Loucy (cell line): ENCODE results near the gene RAB27B.

ENCODE experiments used
- H2AFZ ChIP-seq: fragments of 200-600 bp; sonication (generic); 2 replicates; pipeline ENCODE4 v1.6.0; 2016; ENCODE audit warnings: antibody characterized with exemption, mild to moderate bottlenecking, low read length, moderate library complexity
- H3F3A ChIP-seq: fragments of 200-600 bp; 2 replicates; pipeline ENCODE4 v1.6.0; 2016; ENCODE audit warnings: antibody characterized with exemption, low read depth, mild to moderate bottlenecking
- H3K27me3 ChIP-seq: fragments of 200-600 bp; sonication (generic); 2 replicates; pipeline ENCODE4 v1.6.1; 2014; ENCODE audit warnings: low read length, mild to moderate bottlenecking; ENCODE audit not compliant: insufficient read depth, poor library complexity, severe bottlenecking
- H3K36me3 ChIP-seq: fragments of 200-600 bp; sonication (generic); 2 replicates; pipeline ENCODE4 v1.6.1; 2016; ENCODE audit warnings: low read length; ENCODE audit not compliant: insufficient read depth
- H3K4me1 ChIP-seq: fragments of 200-600 bp; sonication (generic); 2 replicates; pipeline ENCODE4 v1.5.1; 2014; ENCODE audit warnings: low read length, mild to moderate bottlenecking; ENCODE audit not compliant: insufficient read depth, poor library complexity, severe bottlenecking
- H3K4me2 ChIP-seq: fragments of 200-600 bp; sonication (generic); 2 replicates; pipeline ENCODE4 v1.6.0; 2014; ENCODE audit warnings: antibody characterized with exemption, low read length, low read depth, mild to moderate bottlenecking; ENCODE audit not compliant: poor library complexity, severe bottlenecking
- H3K4me3 ChIP-seq: fragments of 200-600 bp; sonication (generic); 2 replicates; pipeline ENCODE4 v1.5.1; 2014; ENCODE audit warnings: low read length, mild to moderate bottlenecking, mixed read lengths; ENCODE audit not compliant: poor library complexity, severe bottlenecking
- H3K79me2 ChIP-seq: fragments of 200-600 bp; sonication (generic); 2 replicates; pipeline ENCODE4 v1.6.1; 2014; ENCODE audit warnings: low read length; ENCODE audit not compliant: insufficient read depth
- H3K9ac ChIP-seq: fragments of 200-600 bp; sonication (generic); 2 replicates; pipeline ENCODE4 v1.6.0; 2014; ENCODE audit warnings: mild to moderate bottlenecking, low read depth, low read length, moderate library complexity; ENCODE audit not compliant: poor library complexity, severe bottlenecking
- H3K9me2 ChIP-seq: fragments of 200-600 bp; sonication (generic); replicated peaks from 2 replicates; pipeline ENCODE4 v1.6.1; 2016; ENCODE audit warnings: low read depth, low read length, mixed read lengths
- H3K9me3 ChIP-seq: fragments of 200-600 bp; sonication (generic); 2 replicates; pipeline ENCODE4 v1.6.1; 2014; ENCODE audit warnings: mild to moderate bottlenecking, antibody characterized with exemption, low read length, low read depth; ENCODE audit not compliant: insufficient read depth
- H4K20me1 ChIP-seq: fragments of 200-600 bp; sonication (generic); 2 replicates; pipeline ENCODE4 v1.6.0; 2014; ENCODE audit warnings: antibody characterized with exemption, low read length, mild to moderate bottlenecking; ENCODE audit not compliant: insufficient read depth, poor library complexity, severe bottlenecking
- EZH2phosphoT487 ChIP-seq: fragments of 200-600 bp; IDR thresholded peaks from 2 replicates; pipeline ENCODE4 v1.6.1; 2018; ENCODE audit warnings: antibody characterized with exemption, mild to moderate bottlenecking, moderate library complexity, borderline replicate concordance
- TF ChIP-seq, protein P1 (sequence below): fragments of 200-600 bp; sonication (generic); conservative IDR thresholded peaks from 2 replicates; pipeline ENCODE4 v1.5.1; 2014; ENCODE audit warnings: mild to moderate bottlenecking, antibody characterized with exemption, low read length

The RAB27B gene

GRCh38 chr18:54899500-54899899 lies 71.2 kb downstream of the RAB27B start:
- Histone ChIP-seq H3K4me1 (no peaks in the 10 kb centered on the region), H3K4me2 (no peak overlapping the region), H3F3A (no peaks in the 10 kb centered on the region), H2AFZ (no peak overlapping the region), H3K4me3 (no peak overlapping the region), H3K9me3 (no peaks in the 10 kb centered on the region), H3K9ac (no peak overlapping the region), H3K9me2 (no peaks in the 10 kb centered on the region), H3K36me3 (no peaks in the 10 kb centered on the region), H3K79me2 (no peaks in the 10 kb centered on the region), H4K20me1 (no peaks in the 10 kb centered on the region), H3K27me3 (no peaks in the 10 kb centered on the region)
- TF ChIP-seq, protein P1, sequence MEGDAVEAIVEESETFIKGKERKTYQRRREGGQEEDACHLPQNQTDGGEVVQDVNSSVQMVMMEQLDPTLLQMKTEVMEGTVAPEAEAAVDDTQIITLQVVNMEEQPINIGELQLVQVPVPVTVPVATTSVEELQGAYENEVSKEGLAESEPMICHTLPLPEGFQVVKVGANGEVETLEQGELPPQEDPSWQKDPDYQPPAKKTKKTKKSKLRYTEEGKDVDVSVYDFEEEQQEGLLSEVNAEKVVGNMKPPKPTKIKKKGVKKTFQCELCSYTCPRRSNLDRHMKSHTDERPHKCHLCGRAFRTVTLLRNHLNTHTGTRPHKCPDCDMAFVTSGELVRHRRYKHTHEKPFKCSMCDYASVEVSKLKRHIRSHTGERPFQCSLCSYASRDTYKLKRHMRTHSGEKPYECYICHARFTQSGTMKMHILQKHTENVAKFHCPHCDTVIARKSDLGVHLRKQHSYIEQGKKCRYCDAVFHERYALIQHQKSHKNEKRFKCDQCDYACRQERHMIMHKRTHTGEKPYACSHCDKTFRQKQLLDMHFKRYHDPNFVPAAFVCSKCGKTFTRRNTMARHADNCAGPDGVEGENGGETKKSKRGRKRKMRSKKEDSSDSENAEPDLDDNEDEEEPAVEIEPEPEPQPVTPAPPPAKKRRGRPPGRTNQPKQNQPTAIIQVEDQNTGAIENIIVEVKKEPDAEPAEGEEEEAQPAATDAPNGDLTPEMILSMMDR, result no peak
- no peak for TF ChIP-seq EZH2phosphoT487

GRCh38 chr18:54900290-54900689 lies 72.0 kb downstream of the RAB27B start:
- H3K4me2 ChIP-seq, result no peak overlapping the region
- H3K36me3 ChIP-seq, result no peaks in the 10 kb centered on the region
- H4K20me1 ChIP-seq, result no peaks in the 10 kb centered on the region
- H3K9me3 ChIP-seq, result no peaks in the 10 kb centered on the region
- H3K4me3 ChIP-seq, result no peak overlapping the region
- H3K27me3 ChIP-seq, result no peaks in the 10 kb centered on the region
- H3F3A ChIP-seq, result no peaks in the 10 kb centered on the region
- H2AFZ ChIP-seq, result no peak overlapping the region
- H3K9me2 ChIP-seq, result no peaks in the 10 kb centered on the region
- H3K4me1 ChIP-seq, result no peaks in the 10 kb centered on the region
- TF ChIP-seq, protein P1, result no peak
- TF ChIP-seq EZH2phosphoT487, result no peak
- H3K9ac ChIP-seq, result no peak overlapping the region
- H3K79me2 ChIP-seq, result no peaks in the 10 kb centered on the region

DNA sequence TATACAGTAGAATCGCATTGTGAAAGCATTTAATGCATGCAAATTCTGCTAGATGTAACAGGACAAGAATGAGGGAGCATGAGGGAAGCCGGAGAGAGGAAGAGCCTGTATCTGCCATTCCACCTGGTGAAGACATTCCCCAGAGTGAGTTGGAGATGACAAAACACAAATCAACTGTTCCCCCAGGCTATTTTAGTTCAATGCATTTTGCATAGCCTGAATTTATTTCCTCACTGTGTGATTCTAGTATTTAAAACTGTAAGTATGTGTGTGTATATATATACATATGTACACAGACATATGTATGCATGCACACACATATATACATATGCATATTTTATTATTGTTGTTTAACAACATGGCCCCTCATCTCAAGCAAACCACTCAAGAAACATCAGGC lies 76.3 kb downstream of the RAB27B start:
- H3K4me1 ChIP-seq, result no peaks in the 10 kb centered on the region
- no peak overlapping the region for H2AFZ ChIP-seq
- no peaks in the 10 kb centered on the region for H3K36me3 ChIP-seq
- H3K9me3 ChIP-seq, result no peaks in the 10 kb centered on the region
- no peak overlapping the region for H3K4me3 ChIP-seq
- TF ChIP-seq, protein P1, result no peak
- no peak for TF ChIP-seq EZH2phosphoT487
- H3K79me2 ChIP-seq, result no peaks in the 10 kb centered on the region
- H3K9me2 ChIP-seq, result no peaks in the 10 kb centered on the region
- no peaks in the 10 kb centered on the region for H3K27me3 ChIP-seq
- no peaks in the 10 kb centered on the region for H4K20me1 ChIP-seq
- no peaks in the 10 kb centered on the region for H3F3A ChIP-seq
- no peak overlapping the region for H3K4me2 ChIP-seq
- H3K9ac ChIP-seq, result no peak overlapping the region
